GM18502 (cell line): Measurements from ENCODE around the gene STX16.

Experiments
- ATAC-seq: cut with Tn5 transposase; IDR thresholded peaks from one replicate; pipeline ENCODE4 v1.9.1; 2021; ENCODE audit warnings: mild to moderate bottlenecking; ENCODE audit not compliant: unreplicated experiment, poor library complexity

The STX16 gene

GRCh38 chr20:58705208-58705926 lies 54.3 kb downstream of the STX16 start:
- no peak for ATAC-seq

GRCh38 chr20:58706150-58706892 lies 55.2 kb downstream of the STX16 start:
- ATAC-seq: no peak

- no peak for ATAC-seq
These were observed 56.0 kb downstream of the STX16 start for GRCh38 chr20:58706975-58707681.

GRCh38 chr20:58707770-58708169 lies 56.7 kb downstream of the STX16 start:
- ATAC-seq: no peak

- no peak for ATAC-seq
These were observed 57.3 kb downstream of the STX16 start for GRCh38 chr20:58708246-58708931.

GRCh38 chr20:58709013-58709702 lies 58.1 kb downstream of the STX16 start:
- ATAC-seq: no peak

- no peak for ATAC-seq
These were observed 58.6 kb downstream of the STX16 start for GRCh38 chr20:58709703-58710039.

GRCh38 chr20:58710481-58711265 lies 59.6 kb downstream of the STX16 start:
- no peak for ATAC-seq

GRCh38 chr20:58711266-58712051 lies 60.4 kb downstream of the STX16 start:
- no peak for ATAC-seq

GRCh38 chr20:58712151-58712791 lies 61.2 kb downstream of the STX16 start:
- ATAC-seq: no peak

- ATAC-seq: no peak
These were observed 62.0 kb downstream of the STX16 start for GRCh38 chr20:58712806-58713731.

GRCh38 chr20:58713801-58714339 lies 62.8 kb downstream of the STX16 start:
- ATAC-seq: no peak

GRCh38 chr20:58714340-58714922 lies 63.3 kb downstream of the STX16 start:
- no peak for ATAC-seq

- ATAC-seq: no peak
These were observed 63.9 kb downstream of the STX16 start for GRCh38 chr20:58714923-58715351.

- ATAC-seq: no peak
These were observed 64.3 kb downstream of the STX16 start for GRCh38 chr20:58715391-58715800.

GRCh38 chr20:58715801-58716475 lies 64.9 kb downstream of the STX16 start:
- ATAC-seq: no peak
